HEK293 (cell line): ENCODE data around the gene IGSF3.

Source experiments
- CTCF ChIA-PET: fragments of 350-600 bp; formaldehyde crosslinking; extraction: SDS; loops from one replicate; lab custom pipeline; 2021; ENCODE audit warnings: antibody characterized with exemption; lab: Yijun Ruan, JAX
- POLR2A ChIA-PET: fragments of 300-600 bp; formaldehyde crosslinking; extraction: SDS; loops from one replicate; lab custom pipeline; 2020; ENCODE audit warnings: antibody characterized with exemption, inconsistent platforms; lab: Yijun Ruan, JAX
- H3K27ac ChIP-seq: fragments of 200-500 bp; sonication (Bioruptor generic); 2 replicates; pipeline ENCODE4 v1.5.1; 2014; ENCODE audit warnings: low read depth, low read length, control low read depth, inconsistent platforms; ENCODE audit errors: extremely low read depth
- H3K36me3 ChIP-seq, 2 experiments: fragments of 200-500 bp in 1 of 2; sonication (Bioruptor generic) in 1 of 2; 1 replicate in 1 of 2; 2 replicates in 1 of 2; pipeline ENCODE4 v1.5.1; 2014 to 2017; ENCODE audit warnings: inconsistent platforms in 2 of 2, low read length in 2 of 2; ENCODE audit not compliant: control insufficient read depth in 2 of 2, insufficient read depth in 1 of 2
- H3K4me1 ChIP-seq: fragments of 200-500 bp; sonication (Bioruptor generic); 2 replicates; pipeline ENCODE4 v1.5.1; 2014; ENCODE audit warnings: mild to moderate bottlenecking, low read length, inconsistent platforms; ENCODE audit not compliant: control insufficient read depth, insufficient read depth
- H3K4me3 ChIP-seq: 2 replicates; pipeline ENCODE4 v1.5.1; 2011; ENCODE audit warnings: low read depth, mild to moderate bottlenecking, control low read depth, low read length, moderate library complexity
- H3K9me3 ChIP-seq: fragments of 200-500 bp; sonication (Bioruptor generic); 2 replicates; pipeline ENCODE4 v1.5.1; 2014; ENCODE audit warnings: low read depth, low read length, inconsistent platforms; ENCODE audit not compliant: control insufficient read depth, insufficient read depth
- GLI2 ChIP-seq: fragments of 450-650 bp; formaldehyde crosslinking; IDR thresholded peaks from 2 replicates; pipeline ENCODE4; 2017; ENCODE audit warnings: missing biosample characterization, missing genetic modification characterization, low read depth, borderline replicate concordance
- GLIS2 ChIP-seq: fragments of 450-650 bp; formaldehyde crosslinking; IDR thresholded peaks from 2 replicates; pipeline ENCODE4 v1.5.1; 2016; ENCODE audit warnings: missing biosample characterization, missing genetic modification characterization
- KLF16 ChIP-seq: fragments of 450-650 bp; formaldehyde crosslinking; IDR thresholded peaks from 2 replicates; pipeline ENCODE4 v1.5.1; 2017; ENCODE audit warnings: missing biosample characterization, missing genetic modification characterization
- ZBTB17 ChIP-seq: fragments of 450-650 bp; formaldehyde crosslinking; IDR thresholded peaks from 2 replicates; pipeline ENCODE4 v1.5.1; 2016; ENCODE audit warnings: missing biosample characterization, missing genetic modification characterization
- ZEB2 ChIP-seq: fragments of 450-650 bp; formaldehyde crosslinking; IDR thresholded peaks from 2 replicates; pipeline ENCODE4 v1.5.1; 2016; ENCODE audit warnings: missing biosample characterization, missing genetic modification characterization
- ZFP37 ChIP-seq: fragments of 450-650 bp; formaldehyde crosslinking; IDR thresholded peaks from 2 replicates; pipeline ENCODE4 v1.5.1; 2016; ENCODE audit warnings: missing biosample characterization, missing genetic modification characterization
- ZNF132 ChIP-seq: fragments of 450-650 bp; formaldehyde crosslinking; IDR thresholded peaks from 2 replicates; pipeline ENCODE4 v1.5.1; 2017; ENCODE audit warnings: missing biosample characterization, missing genetic modification characterization, borderline replicate concordance
- ZNF133 ChIP-seq: fragments of 450-650 bp; formaldehyde crosslinking; IDR thresholded peaks from 2 replicates; pipeline ENCODE4 v1.5.1; 2016; ENCODE audit warnings: missing biosample characterization, missing genetic modification characterization
- ZNF155 ChIP-seq: fragments of 450-650 bp; formaldehyde crosslinking; IDR thresholded peaks from 2 replicates; pipeline ENCODE4 v1.5.1; 2016; ENCODE audit warnings: missing biosample characterization, missing genetic modification characterization
- ZNF302 ChIP-seq: fragments of 450-650 bp; formaldehyde crosslinking; IDR thresholded peaks from 2 replicates; pipeline ENCODE4 v1.5.1; 2016; ENCODE audit warnings: missing biosample characterization, missing genetic modification characterization, low read depth
- ZNF335 ChIP-seq: fragments of 450-650 bp; formaldehyde crosslinking; conservative IDR thresholded peaks from 2 replicates; pipeline ENCODE4 v1.5.1; 2016; ENCODE audit warnings: missing biosample characterization, missing genetic modification characterization
- ZNF404 ChIP-seq: fragments of 450-650 bp; formaldehyde crosslinking; IDR thresholded peaks from 2 replicates; pipeline ENCODE4 v1.5.1; 2017; ENCODE audit warnings: missing biosample characterization, missing genetic modification characterization
- ZNF548 ChIP-seq: fragments of 450-650 bp; formaldehyde crosslinking; IDR thresholded peaks from 2 replicates; pipeline ENCODE4 v1.5.1; 2016; ENCODE audit warnings: missing biosample characterization, missing genetic modification characterization
- ZNF610 ChIP-seq: fragments of 450-650 bp; formaldehyde crosslinking; IDR thresholded peaks from 2 replicates; pipeline ENCODE4 v1.5.1; 2016; ENCODE audit warnings: missing biosample characterization, missing genetic modification characterization, borderline replicate concordance
- ZNF623 ChIP-seq: fragments of 450-650 bp; formaldehyde crosslinking; IDR thresholded peaks from 2 replicates; pipeline ENCODE4 v1.5.1; 2016; ENCODE audit warnings: missing biosample characterization, missing genetic modification characterization
- ZNF660 ChIP-seq: fragments of 450-650 bp; IDR thresholded peaks from 2 replicates; pipeline ENCODE4 v1.5.1; 2018; ENCODE audit warnings: missing biosample characterization, mild to moderate bottlenecking, missing genetic modification characterization
- ZNF664 ChIP-seq: fragments of 450-650 bp; formaldehyde crosslinking; IDR thresholded peaks from 2 replicates; pipeline ENCODE4 v1.5.1; 2016; ENCODE audit warnings: missing biosample characterization, missing genetic modification characterization
- ZNF76 ChIP-seq: fragments of 450-650 bp; formaldehyde crosslinking; IDR thresholded peaks from 2 replicates; pipeline ENCODE4; 2016; ENCODE audit warnings: low read depth, missing biosample characterization, missing genetic modification characterization, borderline replicate concordance
- TF ChIP-seq, protein P1 (sequence below): fragments of 450-650 bp; formaldehyde crosslinking; IDR thresholded peaks from 2 replicates; pipeline ENCODE4 v1.5.1; 2016; ENCODE audit warnings: missing biosample characterization, missing genetic modification characterization
- TF ChIP-seq, protein P2 (sequence below): fragments of 450-650 bp; formaldehyde crosslinking; IDR thresholded peaks from 2 replicates; pipeline ENCODE4 v1.5.1; 2016; ENCODE audit warnings: missing biosample characterization, missing genetic modification characterization, low read depth
- TF ChIP-seq, protein P3 (sequence below): fragments of 450-650 bp; formaldehyde crosslinking; IDR thresholded peaks from 2 replicates; pipeline ENCODE4 v1.5.1; 2017; ENCODE audit warnings: missing biosample characterization, missing genetic modification characterization
- TF ChIP-seq, protein P4 (sequence below): fragments of 450-650 bp; formaldehyde crosslinking; IDR thresholded peaks from 2 replicates; pipeline ENCODE4 v1.5.1; 2016; ENCODE audit warnings: missing biosample characterization, missing genetic modification characterization

IGSF3 gene

DNA sequence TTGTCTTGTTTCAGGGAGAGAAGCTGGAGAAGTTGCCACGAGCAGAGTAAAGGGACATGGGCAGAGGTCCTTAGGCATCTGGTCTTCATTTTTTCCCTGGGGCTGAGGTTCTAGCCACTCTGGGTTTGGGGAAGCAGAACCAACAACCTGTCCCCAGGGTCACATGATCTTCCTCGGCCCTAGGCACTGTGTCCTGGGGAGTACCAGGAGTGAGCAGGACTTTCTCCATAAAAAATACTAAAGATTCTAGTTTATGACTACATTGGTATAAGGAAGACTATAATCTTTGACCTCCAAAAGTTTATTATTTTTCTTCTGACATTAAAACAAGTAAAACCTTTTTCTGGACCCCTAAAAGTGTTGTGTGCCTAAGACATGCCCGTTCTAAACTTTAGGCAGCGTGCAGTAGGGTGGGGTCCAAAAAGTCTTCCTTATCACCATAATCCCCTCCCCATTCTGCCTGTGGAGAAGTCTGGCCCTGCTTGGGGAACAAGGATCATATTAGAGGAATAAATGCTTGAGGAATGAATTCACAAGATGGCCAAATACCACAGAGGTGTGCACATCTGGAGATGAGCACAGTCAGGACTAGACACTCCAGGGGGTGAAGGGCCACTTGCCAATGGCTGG is 19.3 kb upstream of the IGSF3 start:
- Histone ChIP-seq H3K4me1 (no peaks in the 10 kb centered on the region), H3K9me3 (no peaks in the 10 kb centered on the region), H3K4me3 (no peak overlapping the region), H3K27ac (no peak overlapping the region), H3K36me3 (no peaks in the 10 kb centered on the region)
- ChIA-PET POLR2A (no interaction called here), CTCF (interaction anchor here (2.9 kb wide), 1 partner anchor 14 kb away, joined by 17 read pairs; no protein-coding TSS in a partner anchor)
- TF ChIP-seq, protein P1, sequence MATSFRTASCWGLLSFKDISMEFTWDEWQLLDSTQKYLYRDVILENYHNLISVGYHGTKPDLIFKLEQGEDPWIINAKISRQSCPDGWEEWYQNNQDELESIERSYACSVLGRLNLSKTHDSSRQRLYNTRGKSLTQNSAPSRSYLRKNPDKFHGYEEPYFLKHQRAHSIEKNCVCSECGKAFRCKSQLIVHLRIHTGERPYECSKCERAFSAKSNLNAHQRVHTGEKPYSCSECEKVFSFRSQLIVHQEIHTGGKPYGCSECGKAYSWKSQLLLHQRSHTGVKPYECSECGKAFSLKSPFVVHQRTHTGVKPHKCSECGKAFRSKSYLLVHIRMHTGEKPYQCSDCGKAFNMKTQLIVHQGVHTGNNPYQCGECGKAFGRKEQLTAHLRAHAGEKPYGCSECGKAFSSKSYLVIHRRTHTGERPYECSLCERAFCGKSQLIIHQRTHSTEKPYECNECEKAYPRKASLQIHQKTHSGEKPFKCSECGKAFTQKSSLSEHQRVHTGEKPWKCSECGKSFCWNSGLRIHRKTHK (tag by site-specific recombination) = no peak
- TF ChIP-seq ZNF335 (tag by site-specific recombination) (peak; percentile 19; the same call in 1 of the 2 replicates), ZNF660 (no peak), ZNF302 (tag by site-specific recombination) (no peak), ZBTB17 (no peak), ZNF548 (tag by site-specific recombination) (no peak), ZNF155 (no peak)
- TF ChIP-seq, protein P2, sequence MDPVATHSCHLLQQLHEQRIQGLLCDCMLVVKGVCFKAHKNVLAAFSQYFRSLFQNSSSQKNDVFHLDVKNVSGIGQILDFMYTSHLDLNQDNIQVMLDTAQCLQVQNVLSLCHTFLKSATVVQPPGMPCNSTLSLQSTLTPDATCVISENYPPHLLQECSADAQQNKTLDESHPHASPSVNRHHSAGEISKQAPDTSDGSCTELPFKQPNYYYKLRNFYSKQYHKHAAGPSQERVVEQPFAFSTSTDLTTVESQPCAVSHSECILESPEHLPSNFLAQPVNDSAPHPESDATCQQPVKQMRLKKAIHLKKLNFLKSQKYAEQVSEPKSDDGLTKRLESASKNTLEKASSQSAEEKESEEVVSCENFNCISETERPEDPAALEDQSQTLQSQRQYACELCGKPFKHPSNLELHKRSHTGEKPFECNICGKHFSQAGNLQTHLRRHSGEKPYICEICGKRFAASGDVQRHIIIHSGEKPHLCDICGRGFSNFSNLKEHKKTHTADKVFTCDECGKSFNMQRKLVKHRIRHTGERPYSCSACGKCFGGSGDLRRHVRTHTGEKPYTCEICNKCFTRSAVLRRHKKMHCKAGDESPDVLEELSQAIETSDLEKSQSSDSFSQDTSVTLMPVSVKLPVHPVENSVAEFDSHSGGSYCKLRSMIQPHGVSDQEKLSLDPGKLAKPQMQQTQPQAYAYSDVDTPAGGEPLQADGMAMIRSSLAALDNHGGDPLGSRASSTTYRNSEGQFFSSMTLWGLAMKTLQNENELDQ (tag by site-specific recombination) = no peak
- TF ChIP-seq, protein P3, sequence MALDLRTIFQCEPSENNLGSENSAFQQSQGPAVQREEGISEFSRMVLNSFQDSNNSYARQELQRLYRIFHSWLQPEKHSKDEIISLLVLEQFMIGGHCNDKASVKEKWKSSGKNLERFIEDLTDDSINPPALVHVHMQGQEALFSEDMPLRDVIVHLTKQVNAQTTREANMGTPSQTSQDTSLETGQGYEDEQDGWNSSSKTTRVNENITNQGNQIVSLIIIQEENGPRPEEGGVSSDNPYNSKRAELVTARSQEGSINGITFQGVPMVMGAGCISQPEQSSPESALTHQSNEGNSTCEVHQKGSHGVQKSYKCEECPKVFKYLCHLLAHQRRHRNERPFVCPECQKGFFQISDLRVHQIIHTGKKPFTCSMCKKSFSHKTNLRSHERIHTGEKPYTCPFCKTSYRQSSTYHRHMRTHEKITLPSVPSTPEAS = no peak

DNA sequence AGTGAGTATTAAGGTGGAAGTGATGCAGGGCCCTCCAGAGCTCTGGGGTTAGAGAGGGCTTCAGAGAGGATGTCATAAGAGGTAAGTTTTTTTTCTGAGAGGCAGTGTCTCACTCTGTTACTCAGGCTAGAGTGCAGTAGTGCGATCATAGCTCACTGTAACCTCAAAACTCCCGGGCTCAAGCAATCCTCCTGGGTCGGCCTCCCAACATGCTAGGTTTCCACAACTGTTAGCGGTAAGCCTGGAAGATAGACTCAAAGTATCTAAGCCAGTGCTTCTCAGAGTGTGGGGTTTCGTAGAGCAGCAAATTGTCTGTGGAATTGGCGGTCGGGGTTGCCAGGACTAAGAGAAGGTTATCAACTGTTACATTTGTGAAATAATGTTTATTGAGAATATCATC is 18.6 kb upstream of the IGSF3 start:
- Histone ChIP-seq H3K27ac (no peak overlapping the region), H3K4me3 (no peak overlapping the region), H3K9me3 (no peaks in the 10 kb centered on the region), H3K36me3 (no peaks in the 10 kb centered on the region), H3K4me1 (no peaks in the 10 kb centered on the region)
- ChIA-PET CTCF (interaction anchor here (0.6 to 2.9 kb wide), 4 partner anchors 13 to 38 kb away, joined by 3 to 17 read pairs (median 4); no protein-coding TSS in a partner anchor), POLR2A (interaction anchor here (0.9 kb wide), 1 partner anchor 18 kb away, joined by 3 read pairs; the partner anchor contains the start of gene IGSF3)
- TF ChIP-seq ZNF664 (no peak), ZNF623 (tag by site-specific recombination) (no peak), GLI2 (no peak), GLIS2 (no peak), ZNF132 (tag by site-specific recombination) (no peak), ZNF76 (tag by site-specific recombination) (no peak), ZEB2 (no peak), ZNF404 (no peak), KLF16 (no peak), ZFP37 (tag by site-specific recombination) (no peak), ZNF610 (tag by site-specific recombination) (no peak), ZNF133 (tag by site-specific recombination) (no peak)
- TF ChIP-seq, protein P4, sequence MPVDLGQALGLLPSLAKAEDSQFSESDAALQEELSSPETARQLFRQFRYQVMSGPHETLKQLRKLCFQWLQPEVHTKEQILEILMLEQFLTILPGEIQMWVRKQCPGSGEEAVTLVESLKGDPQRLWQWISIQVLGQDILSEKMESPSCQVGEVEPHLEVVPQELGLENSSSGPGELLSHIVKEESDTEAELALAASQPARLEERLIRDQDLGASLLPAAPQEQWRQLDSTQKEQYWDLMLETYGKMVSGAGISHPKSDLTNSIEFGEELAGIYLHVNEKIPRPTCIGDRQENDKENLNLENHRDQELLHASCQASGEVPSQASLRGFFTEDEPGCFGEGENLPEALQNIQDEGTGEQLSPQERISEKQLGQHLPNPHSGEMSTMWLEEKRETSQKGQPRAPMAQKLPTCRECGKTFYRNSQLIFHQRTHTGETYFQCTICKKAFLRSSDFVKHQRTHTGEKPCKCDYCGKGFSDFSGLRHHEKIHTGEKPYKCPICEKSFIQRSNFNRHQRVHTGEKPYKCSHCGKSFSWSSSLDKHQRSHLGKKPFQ (tag by site-specific recombination) = no peak
